A549 (cell line): ENCODE data around the gene GANAB.

Experiments used
- HOXB5 ChIP-seq: fragments of 250-450 bp; sonication (Bioruptor Pico); IDR thresholded peaks from 2 replicates; pipeline ENCODE4 v1.5.0; 2020; ENCODE audit warnings: mild to moderate bottlenecking, moderate library complexity
- POLR2A ChIP-seq: IDR thresholded peaks from 2 replicates; pipeline ENCODE4 v1.6.1; 2012; ENCODE audit warnings: mild to moderate bottlenecking, low read length
- SMC3 ChIP-seq: fragments of >200 bp; sonication (Bioruptor Twin); formaldehyde crosslinking; IDR thresholded peaks from 3 replicates; pipeline ENCODE4 v1.6.1; 2018; ENCODE audit warnings: inconsistent platforms

DNA sequence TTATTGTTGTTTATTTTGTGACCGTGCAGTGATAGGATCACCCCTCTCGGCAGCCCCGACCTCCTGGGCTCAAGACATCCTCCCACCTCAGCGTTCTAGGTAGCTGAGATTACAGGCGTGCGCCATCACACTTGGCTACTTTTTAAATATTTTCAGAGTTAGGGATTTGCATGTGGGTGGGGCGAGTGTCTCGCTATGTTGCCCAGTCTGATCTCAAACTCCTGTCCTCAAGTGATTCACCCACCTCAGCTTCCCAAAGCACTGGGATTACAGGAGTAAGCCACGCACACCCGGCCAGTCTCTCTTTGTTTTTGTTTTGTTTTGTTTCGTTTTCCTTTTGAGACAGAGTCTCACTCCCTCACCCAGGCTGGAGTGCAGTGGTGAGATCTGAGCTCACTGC is 7.9 kb upstream of the GANAB start:
- no peak for TF ChIP-seq POLR2A
- TF ChIP-seq SMC3 = no peak
- TF ChIP-seq HOXB5 (CRISPR knock-in tag) = no peak
